NCI-H146 (cell line): ENCODE data around the gene CELF1.

Source experiments
- DNase-seq: peaks from one replicate; lab custom pipeline; 2025; lab: John Stamatoyannopoulos, UW

The CELF1 gene

DNA sequence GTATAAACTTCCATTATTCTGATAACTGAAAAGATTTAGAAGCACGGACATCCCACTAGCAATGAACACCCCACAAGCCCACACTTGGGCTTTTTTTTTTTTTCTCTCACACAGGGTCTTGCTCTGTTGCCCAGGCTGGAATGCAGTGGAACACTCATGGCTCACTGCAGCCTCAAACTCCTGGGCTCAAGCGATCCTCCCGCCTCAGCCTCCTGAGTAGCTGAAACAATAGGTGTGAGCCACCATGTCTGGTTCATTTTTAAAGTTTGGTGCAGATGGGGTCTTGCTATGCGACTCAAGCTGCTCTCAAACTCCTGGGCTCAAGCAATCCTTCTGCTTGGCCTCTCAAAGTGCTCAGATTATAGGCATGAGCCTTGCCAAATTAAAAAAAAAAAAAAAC lies 107.1 kb downstream of the CELF1 start:
- no peak for DNase-seq

DNA sequence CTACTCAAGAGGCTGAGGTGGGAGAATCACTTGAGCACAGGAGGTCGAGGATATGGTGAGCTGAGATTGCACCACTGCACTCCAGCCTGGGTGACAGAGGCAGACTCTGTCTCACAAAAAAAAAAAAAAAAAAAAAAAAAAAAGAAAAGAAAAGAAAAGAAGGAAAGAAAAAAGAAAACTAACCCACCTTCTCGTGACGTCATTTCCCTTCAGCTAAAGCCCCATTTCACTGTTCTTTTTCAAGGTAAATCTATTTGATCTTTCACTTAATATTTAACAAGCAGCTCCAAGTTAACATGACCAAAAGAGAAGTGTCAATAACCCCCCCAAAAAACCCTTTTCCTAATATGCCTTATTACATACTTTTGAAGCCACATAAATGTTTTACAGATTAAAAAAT lies 109.1 kb downstream of the CELF1 start:
- DNase-seq: no peak

- no peak for DNase-seq
These were observed 109.8 kb downstream of the CELF1 start for GRCh38 chr11:47443028-47443700.

DNA sequence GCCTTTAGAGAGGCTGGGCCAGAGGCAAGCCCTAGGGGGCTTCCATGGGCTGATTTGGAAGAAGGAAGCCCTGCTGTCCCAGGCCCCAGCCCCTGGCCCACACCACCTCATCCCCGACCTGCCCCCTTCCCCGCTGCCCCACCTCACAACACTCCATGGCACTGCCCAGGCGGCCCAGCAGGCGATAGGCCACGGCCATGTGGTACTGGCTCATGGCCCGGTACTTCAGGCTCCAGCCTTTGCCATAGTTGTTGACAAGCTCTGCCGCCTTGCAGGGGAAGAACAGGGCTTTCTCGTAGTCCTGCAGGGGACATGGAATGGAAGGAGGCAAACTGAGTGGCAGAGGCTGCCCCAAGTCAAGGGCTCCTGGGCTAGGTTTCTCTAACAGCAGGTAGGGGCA lies 110.4 kb downstream of the CELF1 start:
- DNase-seq: no peak

DNA sequence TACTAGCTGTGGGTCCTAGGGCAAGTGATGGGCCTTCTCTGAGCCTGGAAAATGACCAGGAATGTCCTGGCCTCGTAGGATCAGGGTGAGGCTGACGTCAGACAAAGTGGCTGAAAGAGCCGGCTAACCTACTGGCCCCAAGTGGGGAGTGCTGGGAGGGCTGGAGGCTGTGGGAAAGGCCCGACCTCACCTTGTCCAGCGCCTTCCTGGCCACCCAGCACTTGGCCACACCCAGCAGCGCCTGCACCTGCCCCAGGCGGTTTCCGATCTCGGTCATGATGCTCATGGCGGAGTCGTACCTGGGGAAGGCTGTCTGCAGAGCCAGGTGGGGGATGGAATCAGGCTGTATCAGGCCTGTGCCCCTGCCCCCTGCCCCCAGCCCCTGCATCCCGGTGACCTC lies 111.5 kb downstream of the CELF1 start:
- DNase-seq: no peak

- no peak for DNase-seq
These were observed 112.9 kb downstream of the CELF1 start for GRCh38 chr11:47440054-47440476.

DNA sequence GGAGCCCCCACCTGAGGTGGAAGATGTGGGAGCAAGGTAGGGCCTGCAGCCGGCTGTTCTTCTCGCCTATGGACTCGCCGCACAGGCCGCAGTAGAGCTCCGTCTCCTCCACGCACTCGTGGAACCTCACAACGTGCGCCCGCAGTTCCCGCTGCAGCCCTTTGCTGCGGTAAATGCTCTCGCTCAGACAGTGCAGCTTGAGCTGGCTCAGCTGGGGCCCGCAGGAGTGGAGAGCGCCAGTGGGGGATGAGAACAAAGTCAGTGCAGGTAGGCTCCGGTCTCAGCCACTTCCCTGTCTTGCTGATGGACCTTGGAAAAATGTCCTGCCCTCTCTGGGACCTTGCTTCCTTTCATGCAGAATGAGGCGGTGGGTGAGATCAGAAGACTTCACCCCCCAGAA lies 114.2 kb downstream of the CELF1 start:
- no peak for DNase-seq

GRCh38 chr11:47437746-47438418 lies 115.0 kb downstream of the CELF1 start:
- DNase-seq: no peak

DNA sequence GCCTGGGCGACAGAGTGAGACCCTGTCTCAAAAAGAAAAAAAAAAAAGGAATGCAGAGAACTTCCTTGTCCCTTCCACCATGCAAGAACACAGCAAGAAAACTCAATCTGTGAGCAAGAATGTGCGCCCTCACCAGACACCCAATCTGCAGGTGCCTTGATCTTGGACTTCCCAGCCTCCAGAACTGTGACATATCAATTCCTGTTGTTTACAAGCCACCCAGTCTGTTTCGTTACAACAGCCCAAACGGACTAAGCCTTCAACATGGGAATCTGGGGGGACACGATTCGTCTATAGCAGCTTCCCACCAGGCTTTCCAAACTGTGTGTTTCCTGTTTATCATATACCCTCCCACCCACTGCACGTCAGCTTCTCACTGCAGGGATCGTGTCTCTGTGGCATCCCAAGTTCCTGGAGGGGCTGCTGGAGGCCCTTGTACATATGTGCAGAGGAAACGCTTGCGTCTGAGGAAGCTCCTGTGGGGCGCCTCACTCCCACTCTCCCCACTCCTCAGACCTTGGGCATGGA lies 115.7 kb downstream of the CELF1 start:
- no peak for DNase-seq

GRCh38 chr11:47436726-47437125 lies 116.2 kb downstream of the CELF1 start:
- DNase-seq: no peak

- no peak for DNase-seq
These were observed 117.2 kb downstream of the CELF1 start for GRCh38 chr11:47435687-47436086.

- DNase-seq: no peak
These were observed 118.7 kb downstream of the CELF1 start for GRCh38 chr11:47434011-47434786.

DNA sequence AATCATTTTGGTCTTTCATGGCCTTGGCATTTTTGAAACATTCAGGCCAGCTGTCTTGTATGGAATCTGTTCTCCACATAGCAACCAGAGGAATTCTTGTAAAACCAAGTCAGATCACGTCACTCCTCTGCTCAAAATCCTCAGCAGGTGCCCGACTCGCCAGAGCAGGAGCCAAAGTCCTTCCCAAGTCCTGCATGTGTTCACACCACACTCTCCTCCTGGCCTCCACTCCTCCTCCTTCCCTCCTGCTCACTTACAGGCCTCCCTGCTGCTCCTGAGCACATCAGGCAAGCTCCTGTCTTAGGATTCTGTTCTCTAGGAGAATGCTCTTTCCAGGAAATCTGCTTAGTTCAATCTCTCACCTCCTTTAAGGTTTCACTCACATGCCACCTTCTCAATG lies 119.8 kb downstream of the CELF1 start:
- no peak for DNase-seq

- DNase-seq: no peak
These were observed 121.4 kb downstream of the CELF1 start for GRCh38 chr11:47431356-47432083.

- no peak for DNase-seq
These were observed 122.4 kb downstream of the CELF1 start for GRCh38 chr11:47430524-47430923.

- DNase-seq: peak; percentile 98
These were observed 126.6 kb downstream of the CELF1 start, which contains the start of gene PSMC3 for GRCh38 chr11:47426062-47426956. Gene PSMC3, minus strand, starts transcription at chr11:47426439. Its CDS starts 160 bp downstream, at chr11:47426279.

DNA sequence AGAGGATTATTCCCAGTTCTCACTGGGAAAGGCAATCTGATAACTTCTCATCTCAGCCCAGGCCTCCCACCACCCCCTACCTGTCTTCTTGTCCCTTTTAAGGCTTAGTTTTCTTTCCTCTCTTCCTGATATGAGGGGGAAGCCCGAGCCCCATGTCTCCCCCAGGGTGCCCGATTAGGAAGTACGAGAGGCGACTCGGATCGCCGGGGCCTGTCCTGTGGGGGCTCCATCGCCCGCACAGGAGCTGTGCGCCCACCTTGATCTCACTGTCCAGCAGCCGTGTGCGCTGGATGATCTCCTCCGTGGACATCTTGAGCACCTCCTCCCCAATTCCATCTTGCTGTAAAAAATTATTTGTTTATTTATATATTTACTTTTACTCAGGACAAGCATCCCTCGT lies 127.3 kb downstream of the CELF1 start:
- peak; percentile 29 for DNase-seq

DNA sequence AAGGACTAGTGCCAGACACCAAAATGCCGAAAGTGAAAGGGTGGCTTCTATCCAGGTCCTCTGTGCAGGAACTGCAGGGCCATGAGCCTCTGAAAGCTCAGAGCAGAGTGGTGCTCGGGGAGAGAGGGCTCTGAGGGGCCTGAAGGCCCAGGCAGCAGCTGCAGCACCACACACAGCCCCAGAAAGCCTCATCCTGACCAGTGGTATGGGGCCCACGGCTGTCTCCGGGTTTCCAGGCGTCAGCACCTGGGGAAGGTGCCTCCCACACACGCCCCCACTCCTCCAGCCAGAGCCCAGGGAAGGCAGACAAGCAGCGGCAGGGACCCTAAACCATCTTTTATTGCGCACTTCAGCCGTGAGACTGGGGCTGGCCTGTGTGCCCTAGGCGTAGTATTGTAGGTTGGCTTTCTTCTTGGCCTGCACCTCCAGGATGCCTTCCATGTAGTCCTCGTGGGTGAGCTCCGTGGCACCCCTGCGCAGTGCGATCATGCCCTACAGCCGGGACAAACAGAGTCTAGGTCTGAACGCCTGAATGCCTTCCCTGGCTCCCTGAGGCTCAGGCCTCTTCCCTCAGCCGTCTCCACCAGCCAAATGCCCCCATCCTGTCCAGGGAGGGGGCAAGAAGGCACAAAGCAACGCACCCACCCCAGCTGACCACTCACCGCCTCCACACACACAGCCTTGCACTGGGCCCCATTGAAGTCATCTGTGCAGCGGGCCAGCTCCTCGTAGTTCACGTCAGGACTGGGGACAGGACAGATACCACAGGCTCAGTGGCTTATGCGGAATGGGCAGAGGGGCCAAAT lies 134.3 kb downstream of the CELF1 start:
- DNase-seq: no peak

- DNase-seq: no peak
These were observed 135.2 kb downstream of the CELF1 start for GRCh38 chr11:47417712-47418111.

DNA sequence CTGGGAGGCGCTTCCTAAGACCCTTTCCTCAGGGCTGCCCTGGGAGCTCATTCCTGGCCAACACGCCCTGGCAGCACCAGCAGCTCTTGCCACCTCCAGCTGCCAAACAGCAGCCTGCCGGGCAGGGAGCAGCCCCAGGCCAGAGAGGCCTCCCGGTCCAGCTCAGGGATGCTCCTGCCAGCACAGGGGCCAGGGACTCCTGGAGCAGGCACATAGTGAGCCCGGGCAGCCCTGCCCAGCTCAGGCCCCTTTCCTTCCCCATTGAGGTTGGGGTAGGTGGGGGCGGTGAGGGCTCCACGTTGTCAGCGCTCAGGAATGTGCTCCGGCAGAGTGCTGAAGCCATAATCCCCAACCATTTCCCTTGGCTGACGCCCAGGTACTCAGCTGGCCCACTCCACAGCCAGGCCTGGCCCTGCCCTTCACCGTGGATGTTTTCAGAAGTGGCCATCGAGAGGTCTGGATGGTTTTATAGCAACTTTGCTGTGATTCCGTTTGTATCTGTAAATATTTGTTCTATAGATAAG lies 136.9 kb downstream of the CELF1 start:
- DNase-seq: no peak
